ENCODE measurements around the gene PFKP.
A peak's percentile ranks its signal among the peaks of the same experiment; 100 is the strongest.
"Not testable (repeated sequence)": the region's sequence is repeated elsewhere in the genome, so short reads cannot be mapped to it uniquely, and the experiment has no call there.

The PFKP gene

DNA sequence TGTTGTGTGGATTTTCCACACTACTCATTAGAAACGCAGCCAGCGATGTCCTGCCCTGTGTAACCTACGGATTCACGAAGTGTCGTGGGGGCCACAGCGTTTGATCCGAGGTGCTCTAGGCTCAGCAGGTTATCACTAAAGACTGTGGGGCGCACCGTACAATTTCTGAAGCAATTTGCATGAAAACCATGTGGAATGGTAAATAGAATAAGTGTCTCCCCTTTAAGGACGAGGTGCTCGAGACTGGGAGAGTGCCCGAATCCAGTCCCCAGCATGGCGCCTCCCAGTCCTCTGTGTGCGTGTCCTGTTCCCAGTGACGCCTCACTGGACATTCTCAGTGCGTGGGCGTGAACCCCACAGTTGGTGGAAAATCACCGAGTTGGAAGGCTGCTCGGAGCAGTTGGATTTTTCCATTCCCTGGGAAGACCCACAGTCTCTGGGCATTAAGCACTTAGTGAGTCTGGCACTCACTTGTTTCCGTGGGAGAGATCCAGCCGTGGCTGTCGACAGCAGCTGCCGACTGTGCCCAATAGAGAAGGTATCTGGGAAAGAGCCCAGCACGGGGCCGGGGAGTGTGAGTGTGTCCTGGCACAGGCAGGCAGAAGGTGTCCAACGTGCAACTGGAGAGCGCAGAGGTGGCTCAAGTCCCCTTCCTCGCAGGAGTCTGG lies 37.0 kb downstream of the PFKP start:
- no peak overlapping the region for H3K4me3 ChIP-seq (ENCODE audit: low read length in 2 of 2)
- H3K27me3 ChIP-seq (ENCODE audit: control insufficient read depth in 2 of 2, insufficient read depth in 2 of 2, low read length in 2 of 2), result no peaks in the 10 kb centered on the region
- no peak overlapping the region for H3K9ac ChIP-seq (ENCODE audit: low read depth in 1 of 2, low read length in 2 of 2)
- peaks cover 0 to 3% of the 10 kb centered on the region in 2 donors for H3K4me1 ChIP-seq (ENCODE audit: control insufficient read depth in 2 of 2, insufficient read depth in 2 of 2, low read length in 2 of 2)
- H3K27ac ChIP-seq (ENCODE audit: low read depth in 2 of 2, low read length in 2 of 2), result no peak overlapping the region
- H3K36me3 ChIP-seq (ENCODE audit: control insufficient read depth in 2 of 2, insufficient read depth in 2 of 2, low read length in 2 of 2), result peaks cover 40 to 44% of the 10 kb centered on the region in 2 donors
- H3K9me3 ChIP-seq (ENCODE audit: control insufficient read depth in 2 of 2, low read length in 2 of 2), result no peaks in the 10 kb centered on the region

DNA sequence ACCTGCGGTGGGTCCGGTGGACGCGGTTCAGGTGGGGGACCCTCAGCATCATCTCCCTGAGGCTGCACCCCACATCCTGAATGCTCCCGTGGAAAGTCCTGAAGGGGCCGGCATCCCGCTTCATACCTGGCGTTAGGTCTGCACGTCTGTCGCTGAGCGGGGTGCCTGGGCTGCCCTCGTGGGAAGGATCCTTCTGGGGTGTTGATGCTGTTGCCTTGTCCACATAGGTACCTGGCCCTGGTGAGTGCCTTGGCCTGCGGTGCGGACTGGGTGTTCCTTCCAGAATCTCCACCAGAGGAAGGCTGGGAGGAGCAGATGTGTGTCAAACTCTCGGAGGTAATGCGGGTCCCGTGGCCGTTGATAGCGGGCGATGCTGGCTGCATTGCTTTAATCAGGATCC lies 37.8 kb downstream of the PFKP start:
- H3K27ac ChIP-seq (ENCODE audit: low read depth in 2 of 2, low read length in 2 of 2), result no peak overlapping the region
- H3K27me3 ChIP-seq (ENCODE audit: control insufficient read depth in 2 of 2, insufficient read depth in 2 of 2, low read length in 2 of 2), result no peaks in the 10 kb centered on the region
- H3K4me1 ChIP-seq (ENCODE audit: control insufficient read depth in 2 of 2, insufficient read depth in 2 of 2, low read length in 2 of 2), result peaks cover 0 to 3% of the 10 kb centered on the region in 2 donors
- H3K36me3 ChIP-seq (ENCODE audit: control insufficient read depth in 2 of 2, insufficient read depth in 2 of 2, low read length in 2 of 2), result peaks cover 39 to 50% of the 10 kb centered on the region in 2 donors
- no peaks in the 10 kb centered on the region for H3K9me3 ChIP-seq (ENCODE audit: control insufficient read depth in 2 of 2, low read length in 2 of 2)
- no peak overlapping the region for H3K4me3 ChIP-seq (ENCODE audit: low read length in 2 of 2)
- no peak overlapping the region for H3K9ac ChIP-seq (ENCODE audit: low read depth in 1 of 2, low read length in 2 of 2)

DNA sequence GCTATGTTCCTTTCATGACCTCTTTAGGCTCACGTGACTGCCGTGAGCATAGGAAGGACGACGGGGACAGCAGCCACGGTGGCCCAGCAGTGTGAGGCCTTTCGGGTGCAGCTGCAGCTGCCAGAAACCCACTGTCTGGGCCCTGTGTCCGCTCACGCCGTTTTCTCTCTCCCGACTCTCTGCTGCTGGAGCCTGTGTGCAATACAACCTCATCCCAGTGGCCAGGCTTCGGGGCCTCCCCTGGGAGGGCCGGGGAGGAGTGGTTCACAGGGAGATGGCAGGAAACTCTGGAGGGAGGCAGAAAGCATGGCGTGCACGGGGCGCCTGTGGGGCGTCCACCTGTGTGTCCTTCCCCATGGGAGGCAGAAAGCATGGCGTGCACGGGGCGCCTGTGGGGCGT lies 38.6 kb downstream of the PFKP start:
- H3K9me3 ChIP-seq (ENCODE audit: control insufficient read depth in 2 of 2, low read length in 2 of 2), result no peaks in the 10 kb centered on the region
- H3K9ac ChIP-seq (ENCODE audit: low read depth in 1 of 2, low read length in 2 of 2), result no peak overlapping the region
- peaks cover 0 to 3% of the 10 kb centered on the region in 2 donors for H3K4me1 ChIP-seq (ENCODE audit: control insufficient read depth in 2 of 2, insufficient read depth in 2 of 2, low read length in 2 of 2)
- no peaks in the 10 kb centered on the region for H3K27me3 ChIP-seq (ENCODE audit: control insufficient read depth in 2 of 2, insufficient read depth in 2 of 2, low read length in 2 of 2)
- H3K27ac ChIP-seq (ENCODE audit: low read depth in 2 of 2, low read length in 2 of 2), result no peak overlapping the region
- H3K4me3 ChIP-seq (ENCODE audit: low read length in 2 of 2), result no peak overlapping the region
- H3K36me3 ChIP-seq (ENCODE audit: control insufficient read depth in 2 of 2, insufficient read depth in 2 of 2, low read length in 2 of 2), result peaks cover 39 to 53% of the 10 kb centered on the region in 2 donors

DNA sequence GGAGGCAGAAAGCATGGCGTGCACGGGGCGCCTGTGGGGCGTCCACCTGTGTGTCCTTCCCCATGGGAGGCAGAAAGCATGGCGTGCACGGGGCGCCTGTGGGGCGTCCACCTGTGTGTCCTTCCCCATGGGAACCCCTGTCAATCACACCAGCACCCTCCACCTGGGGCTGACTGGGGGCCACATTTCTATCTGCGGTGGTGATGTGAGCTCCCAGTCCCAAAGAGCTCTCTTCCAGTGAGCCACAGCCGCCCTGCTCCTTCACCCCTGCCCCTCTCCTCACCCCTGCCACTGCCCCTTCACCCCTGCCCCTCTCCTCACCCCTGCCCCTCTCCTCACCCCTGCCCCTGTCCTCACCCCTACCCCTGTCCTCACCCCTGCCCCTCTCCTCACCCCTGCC lies 39.0 kb downstream of the PFKP start:
- H3K4me3 ChIP-seq (ENCODE audit: low read length in 2 of 2); H3K27ac ChIP-seq (ENCODE audit: low read depth in 2 of 2, low read length in 2 of 2); H3K27me3 ChIP-seq (ENCODE audit: control insufficient read depth in 2 of 2, insufficient read depth in 2 of 2, low read length in 2 of 2); H3K9ac ChIP-seq (ENCODE audit: low read depth in 1 of 2, low read length in 2 of 2); H3K4me1 ChIP-seq (ENCODE audit: control insufficient read depth in 2 of 2, insufficient read depth in 2 of 2, low read length in 2 of 2); H3K9me3 ChIP-seq (ENCODE audit: control insufficient read depth in 2 of 2, low read length in 2 of 2): not testable (repeated sequence)
- H3K36me3 ChIP-seq (ENCODE audit: control insufficient read depth in 2 of 2, insufficient read depth in 2 of 2, low read length in 2 of 2), result peaks cover 42 to 56% of the 10 kb centered on the region in 2 donors

DNA sequence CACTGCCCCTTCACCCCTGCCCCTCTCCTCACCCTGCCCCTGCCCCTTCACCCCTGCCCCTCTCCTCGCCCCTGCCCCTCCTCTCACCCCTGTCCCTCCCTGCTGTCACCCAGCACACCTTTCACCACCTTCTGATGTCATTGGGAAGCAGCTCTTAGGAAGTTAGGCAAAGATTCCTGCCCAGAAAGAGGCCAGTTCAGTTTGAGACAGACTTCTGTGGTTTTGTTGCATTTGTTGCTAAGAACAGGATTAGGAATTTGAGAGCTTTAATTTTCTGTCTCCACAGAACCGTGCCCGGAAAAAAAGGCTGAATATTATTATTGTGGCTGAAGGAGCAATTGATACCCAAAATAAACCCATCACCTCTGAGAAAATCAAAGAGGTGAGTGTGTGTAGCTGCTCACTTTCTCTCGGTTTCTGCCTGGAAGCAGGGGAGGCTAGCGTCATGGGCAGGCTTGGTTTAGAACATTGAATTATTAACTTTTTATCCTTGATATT lies 39.6 kb downstream of the PFKP start:
- H3K4me1 ChIP-seq (ENCODE audit: control insufficient read depth in 2 of 2, insufficient read depth in 2 of 2, low read length in 2 of 2), result peaks cover 0 to 3% of the 10 kb centered on the region in 2 donors
- H3K4me3 ChIP-seq (ENCODE audit: low read length in 2 of 2), result no peak overlapping the region
- no peak overlapping the region for H3K9ac ChIP-seq (ENCODE audit: low read depth in 1 of 2, low read length in 2 of 2)
- H3K9me3 ChIP-seq (ENCODE audit: control insufficient read depth in 2 of 2, low read length in 2 of 2), result no peaks in the 10 kb centered on the region
- H3K27me3 ChIP-seq (ENCODE audit: control insufficient read depth in 2 of 2, insufficient read depth in 2 of 2, low read length in 2 of 2), result no peaks in the 10 kb centered on the region
- H3K36me3 ChIP-seq (ENCODE audit: control insufficient read depth in 2 of 2, insufficient read depth in 2 of 2, low read length in 2 of 2), result peaks cover 47 to 57% of the 10 kb centered on the region in 2 donors
- H3K27ac ChIP-seq (ENCODE audit: low read depth in 2 of 2, low read length in 2 of 2), result peak overlapping the region in 1 of 2 donors; percentile 38

DNA sequence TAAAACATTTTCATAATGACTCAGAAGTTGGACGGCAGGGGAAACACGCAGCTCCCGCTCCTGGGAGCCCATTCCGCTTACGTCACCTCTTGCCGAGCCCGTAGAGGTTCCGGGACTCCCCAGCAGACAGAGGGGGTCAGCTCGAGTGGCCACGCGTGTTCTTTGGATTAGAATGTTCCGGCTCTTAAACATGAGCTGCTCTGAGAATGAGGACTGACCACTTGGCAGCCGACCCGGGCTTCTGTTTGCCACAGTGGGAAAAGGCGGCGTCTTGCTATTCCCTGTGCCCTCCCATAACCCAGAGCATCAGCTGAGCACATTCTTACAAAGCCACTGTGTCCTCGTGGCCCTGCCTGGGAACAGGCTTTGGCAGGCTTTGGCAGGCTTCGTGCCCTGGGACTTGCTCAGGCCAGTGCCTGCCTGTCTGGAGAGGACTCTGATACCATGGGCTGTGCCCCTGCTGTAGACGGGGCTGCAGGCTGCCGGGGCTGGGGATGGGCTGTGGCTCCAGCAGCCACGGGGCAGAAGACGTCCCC lies 40.1 kb downstream of the PFKP start:
- no peaks in the 10 kb centered on the region for H3K9me3 ChIP-seq (ENCODE audit: control insufficient read depth in 2 of 2, low read length in 2 of 2)
- no peaks in the 10 kb centered on the region for H3K27me3 ChIP-seq (ENCODE audit: control insufficient read depth in 2 of 2, insufficient read depth in 2 of 2, low read length in 2 of 2)
- peaks cover 0 to 3% of the 10 kb centered on the region in 2 donors for H3K4me1 ChIP-seq (ENCODE audit: control insufficient read depth in 2 of 2, insufficient read depth in 2 of 2, low read length in 2 of 2)
- H3K27ac ChIP-seq (ENCODE audit: low read depth in 2 of 2, low read length in 2 of 2), result peak overlapping the region in 1 of 2 donors; percentile 9
- no peak overlapping the region for H3K4me3 ChIP-seq (ENCODE audit: low read length in 2 of 2)
- H3K36me3 ChIP-seq (ENCODE audit: control insufficient read depth in 2 of 2, insufficient read depth in 2 of 2, low read length in 2 of 2), result peaks cover 47 to 62% of the 10 kb centered on the region in 2 donors
- H3K9ac ChIP-seq (ENCODE audit: low read depth in 1 of 2, low read length in 2 of 2), result no peak overlapping the region

DNA sequence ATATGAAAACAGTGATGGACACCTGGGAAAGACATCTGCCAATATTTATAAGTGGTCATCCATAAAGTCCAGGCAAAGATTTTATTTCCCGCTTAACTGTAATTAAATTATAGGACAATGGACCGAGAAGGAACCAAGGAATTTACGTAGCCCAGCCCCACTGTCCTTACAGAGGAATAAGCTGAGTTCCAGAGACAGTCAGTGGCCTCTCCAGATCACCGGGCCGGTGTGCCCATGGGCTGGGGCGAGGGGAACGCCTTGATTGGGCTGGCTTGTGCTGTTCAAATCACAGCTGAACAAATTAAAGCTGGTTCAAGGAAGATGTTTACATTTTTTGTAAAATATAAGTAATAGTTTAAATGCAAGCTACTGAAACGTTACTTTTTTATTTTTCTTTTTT lies 40.7 kb downstream of the PFKP start:
- Histone ChIP-seq H3K9me3 (ENCODE audit: control insufficient read depth in 2 of 2, low read length in 2 of 2) (no peaks in the 10 kb centered on the region), H3K27ac (ENCODE audit: low read depth in 2 of 2, low read length in 2 of 2) (peak overlapping the region in 1 of 2 donors; percentile 9), H3K9ac (ENCODE audit: low read depth in 1 of 2, low read length in 2 of 2) (no peak overlapping the region), H3K36me3 (ENCODE audit: control insufficient read depth in 2 of 2, insufficient read depth in 2 of 2, low read length in 2 of 2) (peaks cover 51 to 66% of the 10 kb centered on the region in 2 donors), H3K27me3 (ENCODE audit: control insufficient read depth in 2 of 2, insufficient read depth in 2 of 2, low read length in 2 of 2) (no peaks in the 10 kb centered on the region), H3K4me1 (ENCODE audit: control insufficient read depth in 2 of 2, insufficient read depth in 2 of 2, low read length in 2 of 2) (no peaks in the 10 kb centered on the region), H3K4me3 (ENCODE audit: low read length in 2 of 2) (no peak overlapping the region)

DNA sequence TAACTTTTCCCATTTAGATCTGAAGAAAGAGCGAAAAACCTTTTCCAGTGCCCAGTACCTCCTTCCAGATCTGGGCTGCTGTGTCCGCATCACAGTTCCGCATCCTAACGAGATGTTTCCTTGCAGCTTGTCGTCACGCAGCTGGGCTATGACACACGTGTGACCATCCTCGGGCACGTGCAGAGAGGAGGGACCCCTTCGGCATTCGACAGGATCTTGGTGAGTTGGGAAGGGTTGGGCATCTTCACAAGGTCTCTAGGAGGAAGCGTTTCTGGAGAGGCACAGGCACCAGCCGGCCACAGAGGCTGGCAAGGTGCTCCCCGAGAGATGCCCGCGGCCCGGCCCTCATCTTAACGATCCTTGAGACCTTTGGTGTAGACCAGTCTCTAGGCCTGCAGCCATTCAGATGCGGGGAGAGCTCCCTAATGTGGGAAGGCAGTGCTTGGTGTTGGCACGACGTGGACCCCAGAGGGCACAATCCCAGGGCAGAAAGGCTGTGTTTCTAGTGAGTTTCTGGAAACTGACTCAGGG lies 41.3 kb downstream of the PFKP start:
- Histone ChIP-seq H3K4me3 (ENCODE audit: low read length in 2 of 2) (no peak overlapping the region), H3K9ac (ENCODE audit: low read depth in 1 of 2, low read length in 2 of 2) (no peak overlapping the region)

DNA sequence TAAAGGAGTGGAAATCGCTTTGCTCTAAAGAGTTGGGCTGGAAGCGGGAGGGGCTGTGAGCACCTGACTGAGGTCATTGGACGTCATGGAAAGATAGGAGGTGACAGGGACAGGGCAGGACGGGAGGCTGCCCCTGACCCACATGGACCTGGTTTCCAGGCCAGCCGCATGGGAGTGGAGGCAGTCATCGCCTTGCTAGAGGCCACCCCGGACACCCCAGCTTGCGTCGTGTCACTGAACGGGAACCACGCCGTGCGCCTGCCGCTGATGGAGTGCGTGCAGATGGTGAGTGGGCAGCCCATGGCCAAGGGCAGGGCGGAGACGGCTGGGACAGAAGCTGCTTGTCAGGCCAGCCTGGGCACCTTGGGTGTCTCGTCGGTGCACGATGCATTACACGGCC lies 41.8 kb downstream of the PFKP start:
- Histone ChIP-seq H3K9me3 (ENCODE audit: control insufficient read depth in 2 of 2, low read length in 2 of 2) (no peaks in the 10 kb centered on the region), H3K27ac (ENCODE audit: low read depth in 2 of 2, low read length in 2 of 2) (no peak overlapping the region), H3K36me3 (ENCODE audit: control insufficient read depth in 2 of 2, insufficient read depth in 2 of 2, low read length in 2 of 2) (peaks cover 55 to 68% of the 10 kb centered on the region in 2 donors), H3K4me3 (ENCODE audit: low read length in 2 of 2) (no peak overlapping the region), H3K27me3 (ENCODE audit: control insufficient read depth in 2 of 2, insufficient read depth in 2 of 2, low read length in 2 of 2) (no peaks in the 10 kb centered on the region), H3K9ac (ENCODE audit: low read depth in 1 of 2, low read length in 2 of 2) (no peak overlapping the region), H3K4me1 (ENCODE audit: control insufficient read depth in 2 of 2, insufficient read depth in 2 of 2, low read length in 2 of 2) (no peaks in the 10 kb centered on the region)

More for the DNA sequence above, 41.3 kb downstream of the PFKP start:
- H3K27ac ChIP-seq (ENCODE audit: low read depth in 2 of 2, low read length in 2 of 2), result no peak overlapping the region
- no peaks in the 10 kb centered on the region for H3K4me1 ChIP-seq (ENCODE audit: control insufficient read depth in 2 of 2, insufficient read depth in 2 of 2, low read length in 2 of 2)
- H3K36me3 ChIP-seq (ENCODE audit: control insufficient read depth in 2 of 2, insufficient read depth in 2 of 2, low read length in 2 of 2), result peaks cover 56 to 71% of the 10 kb centered on the region in 2 donors
- no peaks in the 10 kb centered on the region for H3K27me3 ChIP-seq (ENCODE audit: control insufficient read depth in 2 of 2, insufficient read depth in 2 of 2, low read length in 2 of 2)
- no peaks in the 10 kb centered on the region for H3K9me3 ChIP-seq (ENCODE audit: control insufficient read depth in 2 of 2, low read length in 2 of 2)

DNA sequence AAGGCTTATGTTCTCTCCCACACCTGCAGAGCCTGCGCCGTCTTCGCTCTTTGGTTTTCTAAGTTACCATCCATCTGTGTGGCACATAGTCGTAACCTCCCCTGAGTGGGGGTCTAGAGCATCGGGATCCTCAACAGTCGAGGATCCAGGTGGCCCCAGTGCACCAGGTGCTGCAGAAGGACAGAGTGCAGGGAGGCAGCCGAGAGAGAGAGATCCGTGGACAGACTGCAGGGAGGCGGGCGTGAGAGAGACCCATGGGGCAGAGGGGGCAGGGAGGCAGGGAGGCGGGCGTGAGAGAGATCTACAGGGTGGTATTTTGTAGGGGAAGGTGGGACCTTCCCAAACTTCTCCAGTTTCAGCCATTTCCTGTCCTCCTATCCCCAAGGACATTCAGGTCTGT lies 42.3 kb downstream of the PFKP start:
- Histone ChIP-seq H3K9me3 (ENCODE audit: control insufficient read depth in 2 of 2, low read length in 2 of 2) (no peaks in the 10 kb centered on the region), H3K4me1 (ENCODE audit: control insufficient read depth in 2 of 2, insufficient read depth in 2 of 2, low read length in 2 of 2) (no peaks in the 10 kb centered on the region), H3K27ac (ENCODE audit: low read depth in 2 of 2, low read length in 2 of 2) (no peak overlapping the region), H3K4me3 (ENCODE audit: low read length in 2 of 2) (no peak overlapping the region), H3K9ac (ENCODE audit: low read depth in 1 of 2, low read length in 2 of 2) (no peak overlapping the region), H3K36me3 (ENCODE audit: control insufficient read depth in 2 of 2, insufficient read depth in 2 of 2, low read length in 2 of 2) (peaks cover 53 to 65% of the 10 kb centered on the region in 2 donors), H3K27me3 (ENCODE audit: control insufficient read depth in 2 of 2, insufficient read depth in 2 of 2, low read length in 2 of 2) (no peaks in the 10 kb centered on the region)
